Body of pancreas (tissue), 4 donors: ENCODE data around the gene GOLGA6L7.
"Not testable (repeated sequence)": the region's sequence is repeated elsewhere in the genome, so short reads cannot be mapped to it uniquely, and the experiment has no call there.

Experiments
- POLR2A ChIP-seq, 3 donors: fragments of 450-650 bp; IDR thresholded peaks; one replicate each; pipeline ENCODE4 v1.6.1; 2016; ENCODE audit warnings: antibody characterized with exemption in 3 of 3, mild to moderate bottlenecking in 2 of 3
- TF ChIP-seq, protein P1 (sequence below), 7 experiments: fragments of 450-650 bp in 4 of 7; fragments of 200-600 bp in 3 of 7; sonication (generic) in 3 of 7; IDR thresholded peaks; one replicate each; pipeline ENCODE4 v1.5.1; 2016 to 2019; ENCODE audit warnings: antibody characterized with exemption in 7 of 7

- TF ChIP-seq, protein P1, sequence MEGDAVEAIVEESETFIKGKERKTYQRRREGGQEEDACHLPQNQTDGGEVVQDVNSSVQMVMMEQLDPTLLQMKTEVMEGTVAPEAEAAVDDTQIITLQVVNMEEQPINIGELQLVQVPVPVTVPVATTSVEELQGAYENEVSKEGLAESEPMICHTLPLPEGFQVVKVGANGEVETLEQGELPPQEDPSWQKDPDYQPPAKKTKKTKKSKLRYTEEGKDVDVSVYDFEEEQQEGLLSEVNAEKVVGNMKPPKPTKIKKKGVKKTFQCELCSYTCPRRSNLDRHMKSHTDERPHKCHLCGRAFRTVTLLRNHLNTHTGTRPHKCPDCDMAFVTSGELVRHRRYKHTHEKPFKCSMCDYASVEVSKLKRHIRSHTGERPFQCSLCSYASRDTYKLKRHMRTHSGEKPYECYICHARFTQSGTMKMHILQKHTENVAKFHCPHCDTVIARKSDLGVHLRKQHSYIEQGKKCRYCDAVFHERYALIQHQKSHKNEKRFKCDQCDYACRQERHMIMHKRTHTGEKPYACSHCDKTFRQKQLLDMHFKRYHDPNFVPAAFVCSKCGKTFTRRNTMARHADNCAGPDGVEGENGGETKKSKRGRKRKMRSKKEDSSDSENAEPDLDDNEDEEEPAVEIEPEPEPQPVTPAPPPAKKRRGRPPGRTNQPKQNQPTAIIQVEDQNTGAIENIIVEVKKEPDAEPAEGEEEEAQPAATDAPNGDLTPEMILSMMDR (IDR thresholded peaks at IDR 0.05): not testable (repeated sequence)
- TF ChIP-seq POLR2A (IDR thresholded peaks at IDR 0.05): not testable (repeated sequence)
Observed at GRCh38 chr15:28847247-28847646, 1.2 kb downstream of the GOLGA6L7 start.
